Adrenal gland (tissue), 12 donors: Measurements from ENCODE around the gene ZBTB38. TPM values are rescaled to one million over a fixed set of nuclear protein-coding genes. Genes with fewer than 3 reads are reported as not detected.

Experiments used
- DNase-seq, 7 donors: peaks; one replicate each; pipeline ENCODE4 v3.0.0-alpha.2; 2019 to 2020
- H3K27ac ChIP-seq, 5 donors: fragments of 200-600 bp; sonication (generic) in 4 of 5; 1 replicate in 3 of 5; 2 replicates in 2 of 5; pipeline versions ENCODE4 v1.5.1 to v1.8.0; 2016 to 2020; ENCODE audit warnings: mild to moderate bottlenecking in 1 of 5
- H3K27me3 ChIP-seq: fragments of 200-600 bp; 2 replicates; pipeline ENCODE4 v1.8.0; 2021
- H3K36me3 ChIP-seq, 2 donors: fragments of 200-600 bp; replicated peaks in 1 of 2; 1 replicate in 1 of 2; 2 replicates in 1 of 2; pipeline versions ENCODE4 v1.5.1 to v1.8.0; 2018 to 2022
- H3K4me1 ChIP-seq, 2 donors: fragments of 200-600 bp; replicated peaks in 1 of 2; 1 replicate in 1 of 2; 2 replicates in 1 of 2; pipeline versions ENCODE4 v1.5.1 to v1.8.0; 2018 to 2021
- H3K4me3 ChIP-seq, 4 donors: fragments of 200-600 bp; sonication (generic) in 3 of 4; one replicate each; pipeline ENCODE4 v1.5.1; 2016 to 2018
- H3K9me3 ChIP-seq, 3 donors: fragments of 200-600 bp; sonication (generic) in 1 of 3; replicated peaks in 1 of 3; 1 replicate in 2 of 3; 2 replicates in 1 of 3; pipeline versions ENCODE4 v1.5.1 to v1.8.0; 2016 to 2021
- CTCF ChIP-seq, 6 experiments: fragments of 450-650 bp in 4 of 6; fragments of 200-600 bp in 2 of 6; sonication (generic) in 1 of 6; IDR thresholded peaks; 1 replicate in 5 of 6; 2 replicates in 1 of 6; pipeline versions ENCODE4 v1.5.1 to v1.8.0; 2016 to 2021; ENCODE audit warnings: antibody characterized with exemption in 6 of 6, mild to moderate bottlenecking in 2 of 6, moderate library complexity in 1 of 6
- POLR2A ChIP-seq, 2 donors: fragments of 450-650 bp; IDR thresholded peaks; one replicate each; pipeline ENCODE4 v1.6.1; 2017; ENCODE audit warnings: antibody characterized with exemption in 2 of 2, mild to moderate bottlenecking in 2 of 2, moderate library complexity in 1 of 2
- WGBS, 4 donors: extraction: QIAGEN DNeasy Blood & Tissue Kit in 2 of 4; methylation state at CpG; one replicate each; pipeline versions ENCODE4 v1.1.5 to v1.1.7; 2013 to 2017; 5-methylcytosine and 5-hydroxymethylcytosine counted together
- intact Hi-C, 2 donors: fragments of 100-400 bp; cut with DNase I; formaldehyde crosslinking; loops; one replicate each; pipeline versions ENCODE4 v1.14.1 to v1.15.0; 2022 to 2023
- polyA plus RNA-seq, 3 donors: library from polyadenylated mRNA; stranded (reverse); fragments of 200-250 nt in 2 of 3; fragments of 350-450 nt in 1 of 3; fragmentation: Illumina TruSeq in 1 of 3; extraction: RNeasy Lipid Tissue Mini Kit (QIAGEN cat#74804) in 1 of 3; gene quantifications; one replicate each; pipeline ENCODE4 v1.2.3, GENCODE V29; 2013 to 2014
- total RNA-seq, 9 donors: library from RNA; depleted of rRNA in 4 of 9; stranded (reverse); fragments of >200 nt in 4 of 9; fragments of 120-200 nt in 1 of 9; fragmentation: NEBNext Ultra II Directional in 1 of 9; extraction: Animal tissue kit (Norgen Biotek cat#: 25700) in 1 of 9; gene quantifications; one replicate each; pipeline versions ENCODE4 v1.1.0 to v1.2.4, GENCODE V29; 2013 to 2023
- donor health status: healthy with polysubstance abuse.
- donor health status: Bipolar disorder and iron deficiency.
- donor health status: DM: yes; HTN: yes; CAD: no.
- donor health status: DM: no; HTN: no; CAD: no.
- donor health status: DM: no; HTN: no; CAD: no.
- donor health status: DM: yes; HTN: yes; CAD: no.

The ZBTB38 gene
- total and polyA plus RNA-seq, 12 donors, result 12.0 to 231 (median 147) TPM

- DNase-seq, result peak; percentile 84 to 94 (median 90)
- Histone ChIP-seq H3K27me3 (no peaks in the 10 kb centered on the region), H3K27ac (peak overlapping the region; percentile 91 to 99 (median 95)), H3K4me3 (no peak overlapping the region), H3K36me3 (peaks cover 0 to 33% of the 10 kb centered on the region in 2 donors), H3K9me3 (no peaks in the 10 kb centered on the region), H3K4me1 (peaks cover 80 to 93% of the 10 kb centered on the region in 2 donors)
- TF ChIP-seq POLR2A (IDR thresholded peaks at IDR 0.05) (peak in 1 of 2 donors; percentile 82), CTCF (IDR thresholded peaks at IDR 0.05) (no peak)
- 3 to 15% (median 9%) methylated on average over 3 of the region's 3 CpGs for WGBS, 4 donors
- intact Hi-C loops, result no loop called here
Measured at GRCh38 chr3:141410408-141410807, 42.1 kb downstream of the ZBTB38 start.

GRCh38 chr3:141410846-141411245 lies 42.5 kb downstream of the ZBTB38 start:
- WGBS, 4 donors, result 33 to 43% (median 39%) methylated on average over 3 of the region's 3 CpGs
- Histone ChIP-seq H3K4me3 (peak overlapping the region in 1 of 4 donors; percentile 14), H3K27ac (peak overlapping the region; percentile 91 to 99 (median 95)), H3K27me3 (no peaks in the 10 kb centered on the region), H3K4me1 (peaks cover 81 to 93% of the 10 kb centered on the region in 2 donors), H3K9me3 (no peaks in the 10 kb centered on the region), H3K36me3 (peaks cover 0 to 31% of the 10 kb centered on the region in 2 donors)
- DNase-seq, result peak in 1 of 7 donors; percentile 29
- TF ChIP-seq POLR2A (IDR thresholded peaks at IDR 0.05) (no peak), CTCF (IDR thresholded peaks at IDR 0.05) (no peak)
- intact Hi-C loops, result no loop called here

- peak in 5 of 7 donors; percentile 55 to 71 (median 65) for DNase-seq
- peaks cover 0 to 26% of the 10 kb centered on the region in 2 donors for H3K36me3 ChIP-seq
Measured at GRCh38 chr3:141411251-141411771, 43.0 kb downstream of the ZBTB38 start.

More at GRCh38 chr3:141411251-141411771, 43.0 kb downstream of the ZBTB38 start:
- Histone ChIP-seq H3K4me3 (peak overlapping the region in 1 of 4 donors; percentile 14), H3K9me3 (no peaks in the 10 kb centered on the region), H3K4me1 (peaks cover 85 to 93% of the 10 kb centered on the region in 2 donors), H3K27ac (peak overlapping the region; percentile 91 to 99 (median 95)), H3K27me3 (no peaks in the 10 kb centered on the region)
- intact Hi-C loops, result no loop called here
- TF ChIP-seq CTCF (IDR thresholded peaks at IDR 0.05), result no peak
- peak in 1 of 2 donors; percentile 47 for TF ChIP-seq POLR2A (IDR thresholded peaks at IDR 0.05)
- 16 to 19% (median 17%) methylated on average over 7 of the region's 7 CpGs for WGBS, 4 donors
